ENCODE results near the gene RNF212. TPM values are rescaled to one million over a fixed set of nuclear protein-coding genes. Genes with fewer than 3 reads are reported as not detected.

Gene RNF212
- total RNA-seq, 1 donor from 2014 or later, result 6.9 TPM

GRCh38 chr4:1137850-1138249 lies 24.5 kb upstream of the RNF212 start:
- Histone ChIP-seq H3K4me3 (peak overlapping the region; percentile 35), H3K27me3 (no peaks in the 10 kb centered on the region), H3K27ac (peak overlapping the region; percentile 15), H3K36me3 (no peaks in the 10 kb centered on the region), H3K9me3 (no peaks in the 10 kb centered on the region), H3K4me1 (peaks cover 10% of the 10 kb centered on the region)
- ATAC-seq (peak; percentile 49), DNase-seq (no peak)
- TF ChIP-seq CTCF (IDR thresholded peaks at IDR 0.05), result no peak
- intact Hi-C loops (cut with DNase I), result no loop called here

DNA sequence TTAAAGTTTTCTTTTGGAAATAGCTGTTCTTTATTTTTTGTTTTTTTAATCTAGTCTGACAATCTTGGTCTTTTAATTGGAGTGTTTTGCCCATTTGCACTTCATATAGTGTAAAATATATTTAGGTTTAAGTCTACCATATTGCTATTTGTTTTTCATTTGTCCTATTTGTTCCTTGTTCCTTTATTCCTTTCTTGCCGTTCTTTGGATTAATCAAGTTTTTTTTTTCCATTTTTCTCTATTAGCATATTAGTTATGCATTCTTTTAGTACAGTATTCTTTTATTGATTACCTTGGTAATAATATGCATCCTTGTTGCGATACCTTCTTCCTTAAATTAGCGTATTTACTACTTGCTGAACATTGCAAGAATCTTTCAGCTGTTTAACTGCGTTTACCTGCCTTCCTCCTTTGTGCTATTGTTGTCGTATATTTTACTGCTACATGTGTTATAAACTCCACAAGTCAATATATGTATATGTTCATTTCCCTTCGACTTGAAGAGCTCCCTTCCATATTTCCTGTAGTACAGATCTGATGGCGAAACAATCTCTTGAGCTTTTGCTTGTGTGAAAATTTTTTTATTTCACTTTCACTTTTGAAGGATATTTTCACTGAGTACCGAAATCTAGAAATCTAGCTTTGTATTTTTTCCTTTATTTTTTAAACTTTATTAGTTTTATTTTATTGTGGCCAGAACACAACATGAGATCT lies 23.9 kb upstream of the RNF212 start:
- no peaks in the 10 kb centered on the region for H3K9me3 ChIP-seq
- peak overlapping the region; percentile 35 for H3K4me3 ChIP-seq
- peak overlapping the region; percentile 15 for H3K27ac ChIP-seq
- H3K36me3 ChIP-seq, result no peaks in the 10 kb centered on the region
- no peak for DNase-seq
- H3K4me1 ChIP-seq, result peaks cover 10% of the 10 kb centered on the region
- peak; percentile 14 for ATAC-seq
- intact Hi-C loops (cut with DNase I), result no loop called here
- no peak for TF ChIP-seq CTCF (IDR thresholded peaks at IDR 0.05)
- H3K27me3 ChIP-seq, result no peaks in the 10 kb centered on the region

DNA sequence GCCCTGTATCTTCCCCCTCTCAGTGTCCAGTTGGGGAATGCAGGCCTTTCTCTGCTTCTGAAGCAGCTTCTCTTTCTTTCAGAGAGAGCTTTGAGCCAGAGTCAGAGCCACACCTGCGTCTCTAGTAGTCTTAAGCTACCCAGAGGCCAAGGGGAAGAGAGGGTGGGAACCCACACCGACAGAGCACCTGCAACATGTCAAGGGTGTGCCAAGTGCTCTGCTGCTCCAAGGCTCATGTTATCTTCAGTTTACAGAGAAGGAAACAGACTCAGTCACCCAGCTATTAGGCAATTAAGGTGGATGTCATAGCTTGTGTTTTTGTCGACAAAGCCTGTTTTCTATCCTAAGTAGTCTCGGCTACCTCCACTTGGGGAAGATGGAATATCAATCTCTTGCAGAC lies 22.7 kb upstream of the RNF212 start:
- DNase-seq, result no peak

DNA sequence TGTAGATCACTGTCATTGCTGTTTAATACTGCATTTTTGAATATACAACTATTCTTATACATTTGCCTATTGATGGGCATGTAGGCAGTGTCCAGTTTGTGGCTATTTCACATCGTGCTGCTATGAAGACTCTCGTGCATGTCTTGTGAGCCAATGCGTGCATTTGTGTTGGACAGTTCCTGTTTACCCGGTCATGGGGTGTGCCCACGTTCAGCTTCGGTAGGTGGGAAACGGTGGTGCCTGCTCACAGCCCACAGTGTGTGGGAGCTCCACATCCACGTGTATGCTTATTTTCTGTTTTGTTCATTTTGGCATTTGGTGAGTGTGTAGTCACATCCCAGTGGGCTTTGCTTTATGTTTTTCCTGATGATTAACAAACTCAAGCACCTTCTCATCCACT lies 19.7 kb upstream of the RNF212 start:
- intact Hi-C loops (cut with DNase I), result no loop called here
- no peak for ATAC-seq
- TF ChIP-seq CTCF (IDR thresholded peaks at IDR 0.05), result no peak
- Histone ChIP-seq H3K36me3 (no peaks in the 10 kb centered on the region), H3K27me3 (peaks cover 9% of the 10 kb centered on the region), H3K4me1 (peaks cover 16% of the 10 kb centered on the region), H3K4me3 (no peak overlapping the region), H3K9me3 (no peaks in the 10 kb centered on the region), H3K27ac (no peak overlapping the region)
- DNase-seq, result no peak

More for the DNA sequence above, 22.7 kb upstream of the RNF212 start:
- ATAC-seq, result peak; percentile 92
- intact Hi-C loops (cut with DNase I), result no loop called here
- Histone ChIP-seq H3K27ac (no peak overlapping the region), H3K27me3 (no peaks in the 10 kb centered on the region), H3K36me3 (no peaks in the 10 kb centered on the region), H3K4me1 (peaks cover 10% of the 10 kb centered on the region), H3K4me3 (no peak overlapping the region), H3K9me3 (no peaks in the 10 kb centered on the region)
- TF ChIP-seq CTCF (IDR thresholded peaks at IDR 0.05), result no peak

- H3K4me3 ChIP-seq, result no peak overlapping the region
- intact Hi-C loops (cut with DNase I), result no loop called here
- H3K27me3 ChIP-seq, result peaks cover 9% of the 10 kb centered on the region
- no peaks in the 10 kb centered on the region for H3K36me3 ChIP-seq
- peak; percentile 100 for TF ChIP-seq CTCF (IDR thresholded peaks at IDR 0.05)
- no peaks in the 10 kb centered on the region for H3K9me3 ChIP-seq
- DNase-seq (peak; percentile 79), ATAC-seq (peak; percentile 99)
- no peak overlapping the region for H3K27ac ChIP-seq
- H3K4me1 ChIP-seq, result peaks cover 7% of the 10 kb centered on the region
Measured at GRCh38 chr4:1130316-1131186, 17.2 kb upstream of the RNF212 start.

All from upper lobe of right lung (tissue), 1 donor.